Measurements from ENCODE around the gene MAN1C1.
"Not testable (repeated sequence)": the region's sequence is repeated elsewhere in the genome, so short reads cannot be mapped to it uniquely, and the experiment has no call there.

Gene MAN1C1

GRCh38 chr1:25698252-25698651 lies 81.7 kb downstream of the MAN1C1 start:
- DNase-seq (ENCODE audit: low read depth) = no peak

- DNase-seq (ENCODE audit: low read depth) = not testable (repeated sequence)
Measured at GRCh38 chr1:25699059-25699458, 82.5 kb downstream of the MAN1C1 start.

DNA sequence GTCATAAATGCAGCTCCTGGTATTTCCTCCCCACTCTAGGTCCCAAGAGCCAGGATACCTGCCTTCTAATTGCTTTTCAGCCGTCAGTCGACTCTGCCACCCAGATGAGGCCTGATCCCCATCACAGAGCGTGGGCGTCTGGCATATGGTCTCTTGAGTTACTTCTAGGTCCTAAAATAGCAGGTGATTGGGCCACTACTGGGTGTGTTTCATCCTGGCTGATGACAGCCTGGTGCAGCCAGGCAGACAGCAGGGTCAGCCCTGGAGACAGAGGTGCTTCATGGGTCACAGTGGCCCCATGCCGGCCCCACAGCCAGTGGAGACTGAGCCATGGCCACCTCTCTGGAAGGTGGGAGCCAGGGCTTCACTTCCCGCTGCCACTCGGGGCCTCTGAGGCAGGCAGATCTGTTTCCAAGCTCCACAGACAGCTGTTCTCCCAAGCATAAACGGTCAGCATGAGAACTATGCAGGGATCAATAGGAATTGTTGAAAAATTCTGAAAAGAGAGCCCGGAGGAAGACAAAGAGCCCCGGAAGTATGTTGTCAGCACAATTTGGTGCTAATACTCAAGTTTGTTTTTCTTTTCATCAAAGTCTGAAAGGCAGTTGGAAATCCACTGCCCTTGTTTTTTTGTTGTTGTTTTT lies 83.0 kb downstream of the MAN1C1 start:
- no peak for DNase-seq (ENCODE audit: low read depth)

DNA sequence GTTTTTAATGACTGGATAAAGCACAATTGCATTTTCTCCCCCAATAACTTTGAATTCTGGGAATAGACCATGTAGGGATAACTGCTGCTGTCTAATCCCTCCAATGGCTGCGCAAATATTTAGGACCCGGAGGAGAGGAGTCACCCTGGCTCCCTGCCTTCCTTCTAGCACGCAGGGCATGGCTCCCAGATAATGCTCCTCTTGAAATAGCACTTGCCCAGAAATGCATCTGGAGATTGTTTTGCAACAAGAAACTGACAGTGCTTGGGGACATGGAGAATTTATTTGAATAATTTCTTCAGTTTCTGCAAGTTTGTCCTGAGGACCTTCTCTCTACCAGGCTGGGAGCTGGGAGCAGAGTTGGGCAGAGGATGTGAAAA lies 83.5 kb downstream of the MAN1C1 start:
- DNase-seq (ENCODE audit: low read depth) = peak; percentile 70

DNA sequence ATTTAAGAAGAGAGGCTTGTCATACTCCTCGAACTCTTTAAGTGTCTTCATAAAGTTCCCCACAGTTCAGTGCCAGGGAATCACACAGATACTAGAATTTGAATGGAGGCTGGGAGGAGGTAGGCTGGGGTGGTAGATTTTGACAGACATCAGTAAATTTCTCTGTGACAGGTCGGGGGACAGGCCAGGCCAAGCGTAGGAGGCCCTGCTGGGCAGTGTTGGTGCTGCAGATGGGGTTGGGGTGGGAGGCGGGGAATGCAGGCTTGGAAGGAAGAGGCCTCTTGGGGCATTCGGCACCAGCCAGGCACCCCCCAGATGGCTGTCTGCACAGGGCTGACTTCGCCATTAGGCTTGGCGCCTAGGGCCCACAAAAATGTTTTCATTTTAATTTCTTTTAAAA lies 84.0 kb downstream of the MAN1C1 start:
- no peak for DNase-seq (ENCODE audit: low read depth)

- no peak for DNase-seq (ENCODE audit: low read depth)
Measured at GRCh38 chr1:25701030-25701785, 84.6 kb downstream of the MAN1C1 start.

- no peak for DNase-seq (ENCODE audit: low read depth)
Measured at GRCh38 chr1:25702101-25702775, 85.6 kb downstream of the MAN1C1 start.

DNA sequence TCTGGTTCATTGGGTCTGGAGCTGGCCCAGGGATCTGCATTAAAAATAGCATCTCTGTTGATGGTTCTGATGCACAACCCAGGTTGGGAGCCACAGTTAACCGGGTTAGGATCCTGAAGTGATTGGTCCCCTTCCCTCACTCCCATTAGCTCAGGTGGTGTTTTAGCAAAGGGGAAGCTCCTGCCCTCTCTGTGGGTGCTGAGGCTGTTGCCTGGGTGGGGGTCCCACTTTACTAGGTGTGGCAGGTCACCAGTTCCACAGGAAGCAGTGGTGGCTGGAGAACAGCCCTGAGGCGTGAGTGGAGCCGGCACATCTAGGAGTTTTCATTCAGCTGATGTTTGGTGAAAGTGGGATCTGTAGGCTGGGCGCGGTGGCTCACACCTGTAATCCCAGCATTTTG lies 86.5 kb downstream of the MAN1C1 start:
- DNase-seq (ENCODE audit: low read depth) = no peak

DNA sequence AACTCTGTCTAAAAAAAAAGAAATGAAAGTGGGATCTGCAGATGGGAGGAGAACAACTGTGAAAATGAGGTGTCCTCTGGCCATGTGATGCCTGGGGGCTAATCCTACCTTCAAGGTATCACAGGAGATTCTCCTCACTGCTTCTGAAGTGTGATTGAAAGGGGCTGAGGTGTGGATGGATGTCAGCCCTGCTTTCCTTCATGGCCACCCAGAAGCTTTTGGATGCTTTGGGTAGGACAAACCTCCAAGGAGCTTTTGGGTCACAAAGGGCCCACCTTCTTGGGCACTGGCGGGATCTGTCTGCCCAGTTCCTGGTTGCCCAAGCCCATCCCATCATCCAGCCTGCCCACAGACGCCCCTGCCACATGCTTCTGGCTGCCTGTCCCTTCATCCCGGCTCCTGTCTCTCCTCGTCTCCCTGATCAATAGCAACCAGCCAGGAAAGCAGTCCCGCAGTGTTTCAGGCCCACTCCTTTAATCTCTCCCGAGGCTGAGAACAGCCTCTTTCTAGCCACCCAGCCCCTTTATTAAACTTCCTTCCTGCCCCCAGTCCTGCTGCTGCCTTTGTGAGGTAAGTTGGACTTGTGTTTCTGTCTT lies 87.2 kb downstream of the MAN1C1 start:
- no peak for DNase-seq (ENCODE audit: low read depth)

DNA sequence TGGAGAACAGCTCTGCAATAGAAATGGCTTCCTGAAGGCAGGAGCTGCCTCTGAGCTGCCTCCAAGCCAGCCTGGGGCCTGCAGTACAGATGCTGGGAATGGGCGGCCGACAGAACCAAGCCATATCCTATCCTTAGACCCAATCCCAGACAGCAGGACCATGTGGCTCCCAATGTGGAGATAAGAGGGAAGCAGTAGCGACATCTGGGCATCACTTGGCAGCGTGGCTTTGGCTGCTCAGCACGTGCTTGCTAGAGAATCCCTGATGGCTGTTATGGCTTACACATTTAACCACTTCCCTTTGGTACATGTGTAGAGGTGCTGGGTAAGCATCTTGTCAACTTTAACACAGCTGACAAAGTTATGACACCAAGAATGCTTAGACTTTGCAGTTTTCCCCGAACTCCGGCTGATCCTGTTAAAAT lies 87.7 kb downstream of the MAN1C1 start:
- no peak for DNase-seq (ENCODE audit: low read depth)

GRCh38 chr1:25705699-25706098 lies 89.1 kb downstream of the MAN1C1 start:
- DNase-seq (ENCODE audit: low read depth) = no peak

- no peak for DNase-seq (ENCODE audit: low read depth)
Measured at GRCh38 chr1:25706146-25707089, 89.8 kb downstream of the MAN1C1 start.

GRCh38 chr1:25707280-25708016 lies 90.9 kb downstream of the MAN1C1 start:
- no peak for DNase-seq (ENCODE audit: low read depth)

DNA sequence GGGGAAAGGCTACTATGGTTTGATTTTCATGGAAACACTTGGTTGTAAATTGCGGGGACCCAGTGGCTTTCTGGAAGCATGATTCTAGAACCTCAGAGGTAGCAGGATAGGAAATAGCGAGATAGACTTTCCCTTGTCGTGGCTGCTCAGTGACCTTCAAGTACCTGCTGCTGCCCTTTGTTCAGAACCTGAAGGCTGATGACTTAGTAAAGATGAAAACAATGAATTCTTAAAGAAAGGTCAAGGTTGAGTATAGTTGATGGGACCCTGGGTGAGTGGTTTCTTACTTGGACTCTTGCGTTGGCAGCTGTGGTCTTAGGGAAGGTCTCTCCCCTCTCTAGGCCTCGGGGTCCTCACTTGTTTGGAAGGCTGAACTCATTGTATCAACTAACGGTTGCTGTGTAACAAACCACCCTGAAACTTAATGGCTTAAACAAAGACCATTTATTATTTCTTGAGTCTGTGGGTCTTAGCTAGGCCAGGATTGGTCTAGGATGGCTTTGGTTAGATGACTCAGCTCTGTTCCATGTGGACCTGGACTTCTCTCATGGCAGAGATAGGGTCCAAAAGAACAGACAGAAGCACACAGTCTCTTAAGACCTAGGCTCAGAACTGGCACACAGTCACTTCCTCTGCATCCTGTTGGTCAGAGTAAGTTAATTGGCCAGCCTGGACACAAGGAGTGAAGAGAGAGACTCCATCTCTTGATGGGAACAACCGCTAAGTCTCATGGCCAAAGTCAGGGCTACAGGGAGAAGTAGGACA lies 94.2 kb downstream of the MAN1C1 start:
- DNase-seq (ENCODE audit: low read depth) = no peak

DNA sequence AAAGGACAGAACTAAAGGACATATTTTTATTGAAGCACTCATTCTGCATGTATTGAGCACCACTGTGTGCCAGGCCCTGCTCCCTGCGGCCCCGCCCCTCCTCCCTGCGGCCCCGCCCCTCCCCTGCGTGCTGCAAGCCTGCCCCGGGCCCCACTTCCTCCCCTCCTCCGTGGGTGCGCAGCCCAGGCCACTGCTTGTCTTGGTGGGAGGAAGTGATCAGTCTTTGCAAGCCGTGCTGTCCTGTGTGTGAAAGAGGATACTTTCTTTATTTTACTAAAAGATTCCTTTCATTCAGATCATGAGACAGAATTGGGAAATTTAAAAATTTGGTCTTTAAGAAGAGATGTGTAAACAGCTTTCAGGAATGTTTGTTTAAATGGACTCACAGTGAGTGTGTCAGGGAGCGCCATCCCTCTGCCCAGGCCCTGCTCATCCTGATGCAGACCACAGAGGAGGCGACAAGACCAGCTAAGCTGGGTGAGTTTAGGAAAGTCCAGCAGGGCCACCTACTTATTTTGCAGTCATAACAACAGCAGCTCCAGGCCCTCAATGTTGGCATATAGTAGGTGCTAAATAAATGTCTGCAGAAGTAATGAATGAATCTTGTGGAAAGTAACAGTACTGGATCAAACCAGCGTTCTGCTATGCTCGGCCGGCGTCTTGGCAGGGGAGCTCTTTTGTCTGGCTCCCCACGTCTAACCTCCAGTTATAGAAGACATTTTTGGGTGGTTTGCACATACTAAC lies 95.1 kb downstream of the MAN1C1 start:
- peak; percentile 54 for DNase-seq (ENCODE audit: low read depth)

DNA sequence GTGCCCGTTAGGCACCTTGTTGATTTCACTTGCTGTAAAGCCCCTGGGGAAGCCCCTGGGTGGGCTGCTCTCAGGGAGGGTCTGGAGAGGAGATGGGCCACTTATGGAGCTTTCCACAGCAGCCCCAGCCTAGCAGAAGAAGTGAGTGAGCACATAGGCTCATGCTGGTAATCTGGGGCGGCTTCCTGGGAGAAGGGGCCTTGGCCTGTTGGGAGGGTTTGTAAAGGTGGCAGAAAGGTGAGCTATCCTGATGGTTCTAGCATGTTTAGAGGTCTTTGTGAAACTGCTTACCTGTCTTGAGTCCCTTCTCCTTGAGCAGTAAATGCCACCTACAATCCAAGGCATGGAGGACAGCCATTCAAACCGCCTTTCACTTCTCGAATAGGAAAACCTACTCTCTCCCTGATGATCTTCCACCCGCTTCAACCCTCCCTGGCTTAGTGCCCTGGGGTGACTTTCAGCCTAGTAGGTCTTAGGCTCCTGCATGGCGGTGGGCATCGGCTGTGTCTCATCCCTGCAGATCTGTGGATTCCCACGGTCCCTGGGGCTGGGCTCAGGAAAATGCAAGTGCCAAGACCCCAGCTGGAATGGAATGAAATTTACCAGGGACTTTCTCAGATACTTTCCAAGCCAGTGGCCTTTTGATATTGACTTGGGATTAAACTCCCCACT lies 95.8 kb downstream of the MAN1C1 start:
- DNase-seq (ENCODE audit: low read depth) = no peak

DNA sequence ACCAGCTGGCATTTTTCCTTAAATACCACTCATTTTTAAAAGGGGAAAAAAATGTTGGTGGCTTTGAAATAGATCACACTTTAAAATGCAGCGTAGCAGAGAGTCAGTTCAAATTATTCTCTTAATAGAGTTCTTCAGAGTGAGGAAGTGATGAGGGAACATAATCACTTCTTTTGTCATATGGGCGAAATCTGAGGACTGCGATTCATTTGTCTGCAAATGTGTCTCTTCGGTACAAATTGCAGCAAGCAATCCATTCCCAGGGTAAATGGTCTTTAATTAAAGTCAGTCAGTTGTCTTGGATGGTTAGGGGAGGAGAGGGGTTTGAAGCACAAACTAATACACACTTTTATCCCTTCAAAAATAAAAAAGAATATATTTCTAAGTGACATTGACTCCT lies 97.4 kb downstream of the MAN1C1 start:
- no peak for DNase-seq (ENCODE audit: low read depth)

- no peak for DNase-seq (ENCODE audit: low read depth)
Measured at GRCh38 chr1:25714372-25714931, 97.9 kb downstream of the MAN1C1 start.

GRCh38 chr1:25715888-25716287 lies 99.3 kb downstream of the MAN1C1 start:
- no peak for DNase-seq (ENCODE audit: low read depth)

Measured in stromal cell of bone marrow (primary cell).